ENCODE data around the gene LAMA1.
"Not testable (repeated sequence)": the region's sequence is repeated elsewhere in the genome, so short reads cannot be mapped to it uniquely, and the experiment has no call there.

The LAMA1 gene

GRCh38 chr18:6941996-6942395, 175.6 kb downstream of the LAMA1 start:
- ATAC-seq = no peak

- ATAC-seq = no peak
Observed at GRCh38 chr18:6940451-6940850, 177.1 kb downstream of the LAMA1 start.

GRCh38 chr18:6939972-6940371, 177.6 kb downstream of the LAMA1 start:
- no peak for ATAC-seq

- not testable (repeated sequence) for ATAC-seq
Observed at GRCh38 chr18:6938403-6938802, 179.2 kb downstream of the LAMA1 start.

GRCh38 chr18:6938003-6938402, 179.6 kb downstream of the LAMA1 start:
- no peak for ATAC-seq

- ATAC-seq = no peak
Observed at GRCh38 chr18:6934859-6935258, 182.7 kb downstream of the LAMA1 start.

GRCh38 chr18:6929370-6930102, 188.1 kb downstream of the LAMA1 start:
- ATAC-seq = no peak

- no peak for ATAC-seq
Observed at GRCh38 chr18:6928359-6928758, 189.2 kb downstream of the LAMA1 start.

GRCh38 chr18:6927153-6927552, 190.4 kb downstream of the LAMA1 start:
- ATAC-seq = no peak

GRCh38 chr18:6923220-6923619, 194.4 kb downstream of the LAMA1 start:
- no peak for ATAC-seq

GRCh38 chr18:6921571-6921970, 196.0 kb downstream of the LAMA1 start:
- ATAC-seq = no peak

- no peak for ATAC-seq
Observed at GRCh38 chr18:6920099-6920955, 197.3 kb downstream of the LAMA1 start.

GRCh38 chr18:6917072-6917471, 200.5 kb downstream of the LAMA1 start:
- ATAC-seq = no peak

GRCh38 chr18:6901286-6901926, 216.2 kb downstream of the LAMA1 start:
- no peak for ATAC-seq

GRCh38 chr18:6891788-6892187, 225.8 kb downstream of the LAMA1 start:
- no peak for ATAC-seq
